IPS-11a (cell line): ENCODE measurements around the gene PCGF3.
A peak's percentile ranks its signal among the peaks of the same experiment; 100 is the strongest.

Experiments
- H3K4me3 ChIP-seq: one replicate; pipeline ENCODE4 v1.5.1; 2013; ENCODE audit warnings: low read depth, low read length, control low read depth

PCGF3 gene

GRCh38 chr4:705278-706082 lies at the start of gene PCGF3:
Gene PCGF3, plus strand, starts transcription at chr4:705832. Its CDS starts 27,849 bp downstream, at chr4:733681.
- H3K4me3 ChIP-seq, result peak within 1 kb of the TSS; percentile 74

GRCh38 chr4:656436-657337 lies 48.9 kb upstream of the PCGF3 start:
- no peak overlapping the region for H3K4me3 ChIP-seq

GRCh38 chr4:657338-657833 lies 48.2 kb upstream of the PCGF3 start:
- no peak overlapping the region for H3K4me3 ChIP-seq

- no peak overlapping the region for H3K4me3 ChIP-seq
Measured at GRCh38 chr4:657834-658667, 47.6 kb upstream of the PCGF3 start.

GRCh38 chr4:658681-659667 lies 46.7 kb upstream of the PCGF3 start:
- H3K4me3 ChIP-seq, result no peak overlapping the region

- no peak overlapping the region for H3K4me3 ChIP-seq
Measured at GRCh38 chr4:659851-660250, 45.8 kb upstream of the PCGF3 start.

- H3K4me3 ChIP-seq, result no peak overlapping the region
Measured at GRCh38 chr4:660401-660800, 45.2 kb upstream of the PCGF3 start.

GRCh38 chr4:661231-661630 lies 44.4 kb upstream of the PCGF3 start:
- no peak overlapping the region for H3K4me3 ChIP-seq

- H3K4me3 ChIP-seq, result no peak overlapping the region
Measured at GRCh38 chr4:661881-662761, 43.5 kb upstream of the PCGF3 start.

- peak overlapping the region; percentile 70 for H3K4me3 ChIP-seq
Measured at GRCh38 chr4:663046-663437, 42.6 kb upstream of the PCGF3 start.

GRCh38 chr4:663438-664428 lies 41.9 kb upstream of the PCGF3 start:
- H3K4me3 ChIP-seq, result peak overlapping the region; percentile 70

- no peak overlapping the region for H3K4me3 ChIP-seq
Measured at GRCh38 chr4:664713-665231, 40.9 kb upstream of the PCGF3 start.

- no peak overlapping the region for H3K4me3 ChIP-seq
Measured at GRCh38 chr4:665381-665750, 40.3 kb upstream of the PCGF3 start.

- H3K4me3 ChIP-seq, result no peak overlapping the region
Measured at GRCh38 chr4:665751-666435, 39.7 kb upstream of the PCGF3 start.

GRCh38 chr4:666436-666810 lies 39.2 kb upstream of the PCGF3 start:
- H3K4me3 ChIP-seq, result no peak overlapping the region

GRCh38 chr4:666822-667544 lies 38.6 kb upstream of the PCGF3 start:
- H3K4me3 ChIP-seq, result no peak overlapping the region
